HepG2 (cell line): Measurements from ENCODE around the gene TEX29. TPM values are rescaled to one million over a fixed set of nuclear protein-coding genes. Genes with fewer than 3 reads are reported as not detected.

Source experiments
- ATAC-seq: fragments of 200-7000 bp; cut with Tn5 transposase; 3 replicates; pipeline ENCODE4 v1.9.1; 2020; ENCODE audit warnings: mild to moderate bottlenecking, moderate library complexity
- BruUV-seq: library from RNA; stranded (reverse); fragments of 400-500 nt; replicated peaks from 2 replicates; lab custom pipeline; 2021; lab: Mats Ljungman, UMichigan
- CTCF ChIA-PET: fragments of 300-600 bp; formaldehyde crosslinking; extraction: SDS; loops from one replicate; lab custom pipeline; 2021; ENCODE audit warnings: low total read pairs, inconsistent platforms, low intra/inter-chr PET ratio; lab: Yijun Ruan, JAX
- POLR2A ChIA-PET: fragments of 350-600 bp; sonication (Branson Sonifier 250); formaldehyde crosslinking; loops from one replicate; lab custom pipeline; 2020; ENCODE audit warnings: antibody characterized with exemption, inconsistent platforms; lab: Yijun Ruan, JAX
- DNase-seq: peaks from one replicate; pipeline ENCODE4 v3.0.0-alpha.2; 2015; ENCODE audit warnings: low spot score
- FAIRE-seq: peaks from 3 replicates; lab custom pipeline; 2011; peaks lifted over from hg19 to GRCh38; lab: Jason Lieb, UNC
- H2AFZ ChIP-seq: one replicate; pipeline ENCODE4 v1.6.1; 2011; ENCODE audit warnings: low read length, inconsistent platforms
- H3K27ac ChIP-seq: fragments of 300-600 bp; 3 replicates; pipeline ENCODE4 v1.8.0; 2011; ENCODE audit warnings: mixed run types, mild to moderate bottlenecking, mixed read lengths, low read length, inconsistent platforms; ENCODE audit not compliant: insufficient read depth; ENCODE audit errors: extremely low read length
- H3K27me3 ChIP-seq, 2 experiments: fragments of 200-600 bp in 1 of 2; 2 replicates in 1 of 2; 3 replicates in 1 of 2; pipeline versions ENCODE4 v1.6.0 to v1.8.0; 2011; ENCODE audit warnings: low read length in 2 of 2, mild to moderate bottlenecking in 2 of 2, moderate library complexity in 2 of 2, inconsistent platforms in 1 of 2; ENCODE audit not compliant: insufficient read depth in 2 of 2, control insufficient read depth in 1 of 2
- H3K36me3 ChIP-seq, 2 experiments: fragments of 200-600 bp in 1 of 2; replicated peaks in 1 of 2; 2 replicates in 1 of 2; 3 replicates in 1 of 2; pipeline versions ENCODE4 v1.5.1 to v1.8.0; 2011; ENCODE audit warnings: low read length in 2 of 2, inconsistent platforms in 1 of 2; ENCODE audit not compliant: insufficient read depth in 2 of 2, control insufficient read depth in 1 of 2
- H3K4me1 ChIP-seq: 2 replicates; pipeline ENCODE4 v1.5.1; 2012; ENCODE audit warnings: low read length, inconsistent platforms; ENCODE audit not compliant: insufficient read depth
- H3K4me2 ChIP-seq: 2 replicates; pipeline ENCODE4 v1.6.0; 2011; ENCODE audit warnings: low read depth, low read length, inconsistent platforms
- H3K4me3 ChIP-seq, 3 experiments: fragments of 200-600 bp in 1 of 3; sonication (generic), shearing (Covaris generic) in 1 of 3; replicated peaks in 1 of 3; 2 replicates each; pipeline ENCODE4 v1.5.1; 2011 to 2016; ENCODE audit warnings: low read length in 3 of 3, inconsistent platforms in 2 of 3, low read depth in 2 of 3, mild to moderate bottlenecking in 2 of 3, control low read depth in 1 of 3, mixed read lengths in 1 of 3; ENCODE audit not compliant: insufficient read depth in 1 of 3
- H3K79me2 ChIP-seq: one replicate; pipeline ENCODE4 v1.6.1; 2011; ENCODE audit warnings: low read length, inconsistent platforms; ENCODE audit not compliant: insufficient read depth
- H3K9ac ChIP-seq: 2 replicates; pipeline ENCODE4 v1.6.0; 2011; ENCODE audit warnings: mild to moderate bottlenecking, low read depth, low read length, inconsistent platforms; ENCODE audit not compliant: insufficient read depth
- H3K9me3 ChIP-seq: 2 replicates; pipeline ENCODE4 v1.5.1; 2012; ENCODE audit warnings: mild to moderate bottlenecking, low read length
- H4K20me1 ChIP-seq: 2 replicates; pipeline ENCODE4 v1.6.0; 2011; ENCODE audit warnings: inconsistent platforms, mild to moderate bottlenecking, low read length, moderate library complexity; ENCODE audit not compliant: insufficient read depth
- BATF2 ChIP-seq: sonication (generic); formaldehyde crosslinking; IDR thresholded peaks from 2 replicates; pipeline ENCODE4 v1.8.0; 2022; ENCODE audit warnings: mild to moderate bottlenecking, missing genetic modification reagents, moderate library complexity
- DPF2 ChIP-seq: sonication (generic); formaldehyde crosslinking; IDR thresholded peaks from 2 replicates; pipeline ENCODE4 v1.4.0; 2020; ENCODE audit warnings: mild to moderate bottlenecking, low read depth, missing genetic modification reagents, borderline replicate concordance
- ISX ChIP-seq: sonication (generic); formaldehyde crosslinking; conservative IDR thresholded peaks from 2 replicates; pipeline ENCODE4 v1.5.0; 2020; ENCODE audit warnings: missing genetic modification reagents
- MATR3 ChIP-seq: sonication (generic); formaldehyde crosslinking; IDR thresholded peaks from 2 replicates; pipeline ENCODE4 v1.4.0; 2020; ENCODE audit warnings: missing genetic modification reagents
- MED13 ChIP-seq: sonication (generic); formaldehyde crosslinking; IDR thresholded peaks from 2 replicates; pipeline ENCODE4 v1.5.0; 2020; ENCODE audit warnings: missing genetic modification reagents
- U2AF2 ChIP-seq: fragments of 200-400 bp; formaldehyde crosslinking; IDR thresholded peaks from 2 replicates; pipeline ENCODE4 v1.6.1; 2017; ENCODE audit warnings: low read depth, mild to moderate bottlenecking, low read length
- XRCC5 ChIP-seq: fragments of 200-400 bp; formaldehyde crosslinking; optimal IDR thresholded peaks from 2 replicates; pipeline ENCODE3; 2017; ENCODE audit warnings: mild to moderate bottlenecking, low read length
- ZFX ChIP-seq: sonication (generic); formaldehyde crosslinking; IDR thresholded peaks from 2 replicates; pipeline ENCODE4 v1.4.0; 2020; ENCODE audit warnings: mild to moderate bottlenecking, low read depth, missing genetic modification reagents, moderate library complexity
- ZNF224 ChIP-seq: sonication (generic); formaldehyde crosslinking; IDR thresholded peaks from 2 replicates; pipeline ENCODE4 v1.5.0; 2020; ENCODE audit warnings: mild to moderate bottlenecking, missing genetic modification reagents
- ZNF7 ChIP-seq: IDR thresholded peaks from 2 replicates; pipeline ENCODE4 v1.6.1; 2016; ENCODE audit warnings: missing biosample characterization, missing genetic modification reagents
- WGBS: methylation state at CpG from one replicate; pipeline ENCODE4 v1.1.6; 2017; ENCODE audit warnings: low lambda C conversion rate; 5-methylcytosine and 5-hydroxymethylcytosine counted together
- in situ Hi-C: cut with HindIII; loops from 2 replicates; pipeline ENCODE4 v1.10.0; 2017; ENCODE audit warnings: low pct_unique_long_range_greater_than_20kb; ENCODE audit not compliant: extremely low pct_ligation_motif_present
- intact Hi-C: fragments of 100-400 bp; cut with micrococcal nuclease; formaldehyde crosslinking; loops from one replicate; pipeline ENCODE4 v1.10.0; 2022; ENCODE audit not compliant: unreplicated experiment
- polyA plus RNA-seq, 8 experiments: library from polyadenylated mRNA; depleted of rRNA in 3 of 8; stranded (reverse) in 7 of 8; unstranded in 1 of 8; fragments of >200 nt; fragmentation: Illumina TruSeq in 4 of 8; extraction: Trizol in 4 of 8; gene quantifications; 2 replicates each; pipeline versions ENCODE4 v1.2.1 to v1.2.3, GENCODE V29; 2011 to 2016; ENCODE audit warnings: low read depth in 4 of 8, missing spikeins in 1 of 8, mixed read lengths in 1 of 8; ENCODE audit not compliant: insufficient read depth in 1 of 8
- total RNA-seq, 5 experiments: library from RNA; depleted of rRNA; stranded (reverse); fragments of >200 nt; fragmentation: Illumina TruSeq; extraction: Trizol; gene quantifications; 2 replicates each; pipeline ENCODE4 v1.2.3, GENCODE V29; 2016; ENCODE audit warnings: low read depth in 1 of 5
- TF ChIP-seq, protein P1 (sequence below): sonication (generic); formaldehyde crosslinking; IDR thresholded peaks from 2 replicates; pipeline ENCODE4 v1.4.0; 2020; ENCODE audit warnings: mild to moderate bottlenecking, low read depth, missing genetic modification reagents
- TF ChIP-seq, protein P2 (sequence below): sonication (generic); formaldehyde crosslinking; IDR thresholded peaks from 2 replicates; pipeline ENCODE4 v1.5.1; 2020; ENCODE audit warnings: mild to moderate bottlenecking, missing genetic modification reagents, moderate library complexity

Gene TEX29
- total and polyA plus RNA-seq, 2 of the 13 experiments (the other 11 are each of a cell fraction or from before 2014, with no cell fraction given), result 0.12 to 0.22 TPM

DNA sequence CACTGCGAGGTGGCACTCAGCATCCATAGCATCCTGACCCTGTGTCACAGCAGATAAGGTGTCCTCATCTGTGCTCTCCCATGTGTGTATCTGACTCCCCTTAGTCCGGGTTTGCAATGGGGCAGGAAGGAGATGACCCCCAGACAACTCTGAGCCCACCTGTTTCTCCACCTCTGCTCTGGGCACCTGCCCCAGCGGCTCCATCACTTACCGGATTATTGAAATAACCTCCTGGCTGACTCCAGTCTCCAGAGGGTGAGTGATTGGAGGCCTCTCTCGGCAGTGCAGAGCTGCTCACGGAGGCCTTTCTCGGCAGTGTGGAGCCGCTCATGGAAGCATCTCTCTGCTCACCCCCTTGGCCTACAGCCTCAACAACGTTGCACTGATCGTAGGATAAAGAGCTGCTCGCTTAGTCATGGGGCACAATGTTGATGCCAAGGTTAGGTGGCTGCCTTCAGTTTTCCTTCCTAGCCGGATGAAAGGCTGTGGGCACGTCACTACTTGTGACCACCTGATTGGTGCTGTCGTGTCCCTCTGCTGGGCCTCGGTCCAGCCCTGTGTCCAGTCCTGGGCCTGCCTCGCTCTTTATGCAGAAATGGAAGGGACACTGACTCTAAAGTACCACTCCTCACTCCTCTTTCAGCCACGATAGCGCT is 67.6 kb downstream of the TEX29 start:
- Histone ChIP-seq H3K9me3 (no peaks in the 10 kb centered on the region), H3K36me3 (no peaks in the 10 kb centered on the region), H3K9ac (no peak overlapping the region), H2AFZ (no peak overlapping the region), H3K27ac (no peak overlapping the region), H3K4me3 (no peak overlapping the region), H3K79me2 (no peaks in the 10 kb centered on the region), H3K4me1 (no peaks in the 10 kb centered on the region), H3K27me3 (peaks cover 7 to 40% of the 10 kb centered on the region in 2 experiments; a peak in 3 of 5 replicates), H3K4me2 (no peak overlapping the region), H4K20me1 (no peaks in the 10 kb centered on the region)
- no peak for DNase-seq
- no peak for FAIRE-seq
- WGBS, result 33% methylated on average over 12 of the region's 18 CpGs
- intact Hi-C loops (no loop called here), in situ Hi-C loops (no loop called here)
- ChIA-PET CTCF (no interaction called here), POLR2A (no interaction called here)
- peak; percentile 55; the same call in 2 of the 3 replicates for ATAC-seq
- TF ChIP-seq, protein P1, sequence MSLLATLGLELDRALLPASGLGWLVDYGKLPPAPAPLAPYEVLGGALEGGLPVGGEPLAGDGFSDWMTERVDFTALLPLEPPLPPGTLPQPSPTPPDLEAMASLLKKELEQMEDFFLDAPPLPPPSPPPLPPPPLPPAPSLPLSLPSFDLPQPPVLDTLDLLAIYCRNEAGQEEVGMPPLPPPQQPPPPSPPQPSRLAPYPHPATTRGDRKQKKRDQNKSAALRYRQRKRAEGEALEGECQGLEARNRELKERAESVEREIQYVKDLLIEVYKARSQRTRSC (CRISPR knock-in tag), result no peak
- TF ChIP-seq XRCC5 (no peak), DPF2 (no peak), ZNF7 (CRISPR knock-in tag) (peak; percentile 7; the same call in 1 of the 2 replicates), BATF2 (no peak)
- no TSS peak for BruUV-seq

- Histone ChIP-seq H3K9me3 (no peaks in the 10 kb centered on the region), H3K4me1 (no peaks in the 10 kb centered on the region), H3K27me3 (peaks cover 9 to 46% of the 10 kb centered on the region in 2 experiments; a peak in 4 of 5 replicates), H3K27ac (no peak overlapping the region), H2AFZ (no peak overlapping the region), H3K9ac (no peak overlapping the region), H4K20me1 (no peaks in the 10 kb centered on the region), H3K79me2 (no peaks in the 10 kb centered on the region), H3K4me3 (no peak overlapping the region), H3K36me3 (no peaks in the 10 kb centered on the region), H3K4me2 (no peak overlapping the region)
- in situ Hi-C loops, result no loop called here
- peak; percentile 18; the same call in 1 of the 3 replicates for ATAC-seq
- no TSS peak for BruUV-seq
- intact Hi-C loops, result no loop called here
- ChIA-PET CTCF (no interaction called here), POLR2A (no interaction called here)
- FAIRE-seq, result no peak
- 24% methylated on average over 12 of the region's 19 CpGs for WGBS
- TF ChIP-seq MATR3 (CRISPR knock-in tag) (no peak), ZNF224 (no peak), MED13 (CRISPR knock-in tag) (no peak), ZFX (CRISPR knock-in tag) (no peak), ISX (CRISPR knock-in tag) (no peak), U2AF2 (no peak)
- TF ChIP-seq, protein P2, sequence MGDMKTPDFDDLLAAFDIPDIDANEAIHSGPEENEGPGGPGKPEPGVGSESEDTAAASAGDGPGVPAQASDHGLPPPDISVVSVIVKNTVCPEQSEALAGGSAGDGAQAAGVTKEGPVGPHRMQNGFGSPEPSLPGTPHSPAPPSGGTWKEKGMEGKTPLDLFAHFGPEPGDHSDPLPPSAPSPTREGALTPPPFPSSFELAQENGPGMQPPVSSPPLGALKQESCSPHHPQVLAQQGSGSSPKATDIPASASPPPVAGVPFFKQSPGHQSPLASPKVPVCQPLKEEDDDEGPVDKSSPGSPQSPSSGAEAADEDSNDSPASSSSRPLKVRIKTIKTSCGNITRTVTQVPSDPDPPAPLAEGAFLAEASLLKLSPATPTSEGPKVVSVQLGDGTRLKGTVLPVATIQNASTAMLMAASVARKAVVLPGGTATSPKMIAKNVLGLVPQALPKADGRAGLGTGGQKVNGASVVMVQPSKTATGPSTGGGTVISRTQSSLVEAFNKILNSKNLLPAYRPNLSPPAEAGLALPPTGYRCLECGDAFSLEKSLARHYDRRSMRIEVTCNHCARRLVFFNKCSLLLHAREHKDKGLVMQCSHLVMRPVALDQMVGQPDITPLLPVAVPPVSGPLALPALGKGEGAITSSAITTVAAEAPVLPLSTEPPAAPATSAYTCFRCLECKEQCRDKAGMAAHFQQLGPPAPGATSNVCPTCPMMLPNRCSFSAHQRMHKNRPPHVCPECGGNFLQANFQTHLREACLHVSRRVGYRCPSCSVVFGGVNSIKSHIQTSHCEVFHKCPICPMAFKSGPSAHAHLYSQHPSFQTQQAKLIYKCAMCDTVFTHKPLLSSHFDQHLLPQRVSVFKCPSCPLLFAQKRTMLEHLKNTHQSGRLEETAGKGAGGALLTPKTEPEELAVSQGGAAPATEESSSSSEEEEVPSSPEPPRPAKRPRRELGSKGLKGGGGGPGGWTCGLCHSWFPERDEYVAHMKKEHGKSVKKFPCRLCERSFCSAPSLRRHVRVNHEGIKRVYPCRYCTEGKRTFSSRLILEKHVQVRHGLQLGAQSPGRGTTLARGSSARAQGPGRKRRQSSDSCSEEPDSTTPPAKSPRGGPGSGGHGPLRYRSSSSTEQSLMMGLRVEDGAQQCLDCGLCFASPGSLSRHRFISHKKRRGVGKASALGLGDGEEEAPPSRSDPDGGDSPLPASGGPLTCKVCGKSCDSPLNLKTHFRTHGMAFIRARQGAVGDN (CRISPR knock-in tag), result no peak
- no peak for DNase-seq
These were observed 68.5 kb downstream of the TEX29 start for GRCh38 chr13:111388851-111389500.
